ENCODE data around the gene TYW1B. TPM values are rescaled to one million over a fixed set of nuclear protein-coding genes. Genes with fewer than 3 reads are reported as not detected.
"Not testable (repeated sequence)": the region's sequence is repeated elsewhere in the genome, so short reads cannot be mapped to it uniquely, and the experiment has no call there.

Gene TYW1B
- total RNA-seq, 1 donor from 2014 or later = 2.3 TPM

- Mint-ChIP-seq H3K9me3 (ENCODE audit: unreplicated experiment) (peaks cover 17% of the 10 kb centered on the region), H3K36me3 (ENCODE audit: unreplicated experiment) (peaks cover 15% of the 10 kb centered on the region)
- DNase-seq (ENCODE audit: extremely low spot score, unreplicated experiment); H3K27ac Mint-ChIP-seq (ENCODE audit: unreplicated experiment); H3K4me3 Mint-ChIP-seq (ENCODE audit: unreplicated experiment); H3K4me1 Mint-ChIP-seq (ENCODE audit: unreplicated experiment); H3K27me3 Mint-ChIP-seq (ENCODE audit: unreplicated experiment): not testable (repeated sequence)
Measured at GRCh38 chr7:72743801-72744200, 84.2 kb downstream of the TYW1B start.

GRCh38 chr7:72739716-72740115 lies 88.3 kb downstream of the TYW1B start:
- H3K27ac Mint-ChIP-seq (ENCODE audit: unreplicated experiment); H3K4me3 Mint-ChIP-seq (ENCODE audit: unreplicated experiment); H3K27me3 Mint-ChIP-seq (ENCODE audit: unreplicated experiment); DNase-seq (ENCODE audit: extremely low spot score, unreplicated experiment); H3K4me1 Mint-ChIP-seq (ENCODE audit: unreplicated experiment): not testable (repeated sequence)
- H3K36me3 Mint-ChIP-seq (ENCODE audit: unreplicated experiment) = peaks cover 28% of the 10 kb centered on the region
- H3K9me3 Mint-ChIP-seq (ENCODE audit: unreplicated experiment) = peaks cover 27% of the 10 kb centered on the region

GRCh38 chr7:72735855-72736254 lies 92.1 kb downstream of the TYW1B start:
- H3K36me3 Mint-ChIP-seq (ENCODE audit: unreplicated experiment) = peaks cover 30% of the 10 kb centered on the region
- not testable (repeated sequence) for H3K27me3 Mint-ChIP-seq (ENCODE audit: unreplicated experiment); DNase-seq (ENCODE audit: extremely low spot score, unreplicated experiment); H3K27ac Mint-ChIP-seq (ENCODE audit: unreplicated experiment); H3K4me3 Mint-ChIP-seq (ENCODE audit: unreplicated experiment); H3K4me1 Mint-ChIP-seq (ENCODE audit: unreplicated experiment)
- peaks cover 32% of the 10 kb centered on the region for H3K9me3 Mint-ChIP-seq (ENCODE audit: unreplicated experiment)

- not testable (repeated sequence) for DNase-seq (ENCODE audit: extremely low spot score, unreplicated experiment); H3K27me3 Mint-ChIP-seq (ENCODE audit: unreplicated experiment); H3K4me1 Mint-ChIP-seq (ENCODE audit: unreplicated experiment); H3K27ac Mint-ChIP-seq (ENCODE audit: unreplicated experiment); H3K4me3 Mint-ChIP-seq (ENCODE audit: unreplicated experiment)
- H3K9me3 Mint-ChIP-seq (ENCODE audit: unreplicated experiment) = peaks cover 30% of the 10 kb centered on the region
- H3K36me3 Mint-ChIP-seq (ENCODE audit: unreplicated experiment) = peaks cover 28% of the 10 kb centered on the region
Measured at GRCh38 chr7:72730815-72731214, 97.2 kb downstream of the TYW1B start.

GRCh38 chr7:72730384-72730783 lies 97.6 kb downstream of the TYW1B start:
- H3K27ac Mint-ChIP-seq (ENCODE audit: unreplicated experiment); H3K27me3 Mint-ChIP-seq (ENCODE audit: unreplicated experiment); DNase-seq (ENCODE audit: extremely low spot score, unreplicated experiment); H3K4me3 Mint-ChIP-seq (ENCODE audit: unreplicated experiment); H3K4me1 Mint-ChIP-seq (ENCODE audit: unreplicated experiment): not testable (repeated sequence)
- H3K9me3 Mint-ChIP-seq (ENCODE audit: unreplicated experiment) = peaks cover 30% of the 10 kb centered on the region
- H3K36me3 Mint-ChIP-seq (ENCODE audit: unreplicated experiment) = peaks cover 28% of the 10 kb centered on the region

- Mint-ChIP-seq H3K9me3 (ENCODE audit: unreplicated experiment) (peaks cover 21% of the 10 kb centered on the region), H3K36me3 (ENCODE audit: unreplicated experiment) (peaks cover 28% of the 10 kb centered on the region)
- not testable (repeated sequence) for H3K4me1 Mint-ChIP-seq (ENCODE audit: unreplicated experiment); H3K4me3 Mint-ChIP-seq (ENCODE audit: unreplicated experiment); DNase-seq (ENCODE audit: extremely low spot score, unreplicated experiment); H3K27me3 Mint-ChIP-seq (ENCODE audit: unreplicated experiment); H3K27ac Mint-ChIP-seq (ENCODE audit: unreplicated experiment)
Measured at GRCh38 chr7:72729130-72729529, 98.9 kb downstream of the TYW1B start.

DNA sequence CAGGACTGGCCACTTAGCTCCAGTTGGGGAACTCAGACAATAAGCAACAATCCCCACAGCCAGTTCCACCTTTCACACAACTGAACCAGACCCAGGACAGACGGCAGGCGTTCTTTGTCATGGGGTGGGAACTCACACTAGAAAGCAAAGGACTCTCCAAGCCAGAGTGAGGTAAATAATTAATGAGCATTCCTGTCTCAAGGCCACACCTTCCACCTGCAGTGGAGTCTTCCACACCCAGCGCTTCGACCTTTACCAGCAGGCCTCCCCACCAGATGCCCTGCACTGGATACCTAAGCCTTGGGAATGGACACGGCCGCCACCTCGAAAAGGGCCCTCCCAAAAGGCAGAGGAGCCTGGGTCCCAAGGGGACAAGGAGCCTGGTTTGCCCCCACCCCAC lies 105.3 kb downstream of the TYW1B start:
- H3K4me1 Mint-ChIP-seq (ENCODE audit: unreplicated experiment); H3K27me3 Mint-ChIP-seq (ENCODE audit: unreplicated experiment); DNase-seq (ENCODE audit: extremely low spot score, unreplicated experiment); H3K27ac Mint-ChIP-seq (ENCODE audit: unreplicated experiment); H3K4me3 Mint-ChIP-seq (ENCODE audit: unreplicated experiment); H3K9me3 Mint-ChIP-seq (ENCODE audit: unreplicated experiment): not testable (repeated sequence)
- H3K36me3 Mint-ChIP-seq (ENCODE audit: unreplicated experiment) = peaks cover 11% of the 10 kb centered on the region

DNA sequence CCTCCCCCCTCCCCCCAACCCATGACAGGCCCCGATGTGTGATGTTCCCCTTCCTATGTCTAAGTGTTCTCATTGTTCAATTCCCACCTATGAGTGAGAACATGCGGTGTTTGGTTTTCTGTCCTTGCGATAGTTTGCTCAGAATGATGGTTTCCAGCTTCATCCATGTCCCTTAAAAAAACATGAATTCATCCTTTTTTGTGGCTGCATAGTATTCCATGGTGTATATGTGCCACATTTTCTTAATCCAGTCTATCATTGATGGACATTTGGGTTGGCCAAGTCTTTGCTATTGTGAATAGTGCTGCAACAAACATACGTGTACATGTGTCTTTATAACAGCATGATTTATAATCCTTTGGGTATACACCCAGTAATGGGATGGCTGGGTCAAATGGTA lies 107.1 kb downstream of the TYW1B start:
- H3K4me3 Mint-ChIP-seq (ENCODE audit: unreplicated experiment); H3K27ac Mint-ChIP-seq (ENCODE audit: unreplicated experiment); H3K36me3 Mint-ChIP-seq (ENCODE audit: unreplicated experiment); DNase-seq (ENCODE audit: extremely low spot score, unreplicated experiment); H3K27me3 Mint-ChIP-seq (ENCODE audit: unreplicated experiment); H3K9me3 Mint-ChIP-seq (ENCODE audit: unreplicated experiment); H3K4me1 Mint-ChIP-seq (ENCODE audit: unreplicated experiment): not testable (repeated sequence)

DNA sequence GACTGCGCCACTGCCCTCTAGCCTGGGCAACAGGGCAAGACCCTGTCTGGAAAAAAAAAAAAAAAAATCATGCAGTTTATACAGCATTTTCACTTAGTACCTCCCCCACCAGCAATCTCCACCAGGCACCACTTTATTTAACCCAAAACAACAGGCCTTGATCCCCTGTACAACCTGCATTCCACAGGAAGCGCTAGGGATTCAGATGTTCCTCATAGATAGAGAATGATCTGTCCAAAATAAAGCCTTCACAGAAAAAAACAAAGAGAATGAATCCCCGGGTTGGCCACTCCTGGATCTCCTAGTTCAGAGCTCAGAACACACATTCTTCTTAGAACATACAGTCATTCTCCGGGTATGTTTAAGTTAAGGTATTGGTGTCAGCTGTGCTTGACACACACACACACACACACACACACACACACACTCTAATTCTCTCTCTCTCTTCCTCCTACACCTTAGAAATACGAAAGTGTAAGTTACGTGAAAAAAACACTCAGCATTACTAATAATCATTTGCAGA lies 110.7 kb downstream of the TYW1B start:
- H3K27ac Mint-ChIP-seq (ENCODE audit: unreplicated experiment); DNase-seq (ENCODE audit: extremely low spot score, unreplicated experiment); H3K36me3 Mint-ChIP-seq (ENCODE audit: unreplicated experiment); H3K27me3 Mint-ChIP-seq (ENCODE audit: unreplicated experiment); H3K4me3 Mint-ChIP-seq (ENCODE audit: unreplicated experiment); H3K9me3 Mint-ChIP-seq (ENCODE audit: unreplicated experiment); H3K4me1 Mint-ChIP-seq (ENCODE audit: unreplicated experiment): not testable (repeated sequence)

- H3K27ac Mint-ChIP-seq (ENCODE audit: unreplicated experiment); H3K4me3 Mint-ChIP-seq (ENCODE audit: unreplicated experiment); H3K9me3 Mint-ChIP-seq (ENCODE audit: unreplicated experiment); H3K27me3 Mint-ChIP-seq (ENCODE audit: unreplicated experiment); H3K36me3 Mint-ChIP-seq (ENCODE audit: unreplicated experiment); DNase-seq (ENCODE audit: extremely low spot score, unreplicated experiment): not testable (repeated sequence)
- H3K4me1 Mint-ChIP-seq (ENCODE audit: unreplicated experiment) = peaks cover 34% of the 10 kb centered on the region
Measured at GRCh38 chr7:72711927-72712326, 116.1 kb downstream of the TYW1B start.
